ENCODE results near the gene MAP3K8.

The MAP3K8 gene

GRCh38 chr10:30491204-30491915 lies 57.4 kb downstream of the MAP3K8 start:
- DNase-seq = no peak

- no peak for DNase-seq
Observed at GRCh38 chr10:30491916-30492515, 58.0 kb downstream of the MAP3K8 start.

GRCh38 chr10:30493609-30494530 lies 59.9 kb downstream of the MAP3K8 start:
- no peak for DNase-seq

- DNase-seq = no peak
Observed at GRCh38 chr10:30494558-30494957, 60.6 kb downstream of the MAP3K8 start.

- no peak for DNase-seq
Observed at GRCh38 chr10:30495687-30496086, 61.7 kb downstream of the MAP3K8 start.

GRCh38 chr10:30499816-30500215 lies 65.8 kb downstream of the MAP3K8 start:
- DNase-seq = no peak

GRCh38 chr10:30500534-30500933 lies 66.5 kb downstream of the MAP3K8 start:
- DNase-seq = no peak

GRCh38 chr10:30500963-30501504 lies 67.0 kb downstream of the MAP3K8 start:
- DNase-seq = no peak

GRCh38 chr10:30502266-30503060 lies 68.5 kb downstream of the MAP3K8 start:
- DNase-seq = no peak

- DNase-seq = no peak
Observed at GRCh38 chr10:30503700-30504266, 69.8 kb downstream of the MAP3K8 start.

- DNase-seq = no peak
Observed at GRCh38 chr10:30505543-30506298, 71.7 kb downstream of the MAP3K8 start.

GRCh38 chr10:30509508-30509907 lies 75.5 kb downstream of the MAP3K8 start:
- DNase-seq = no peak

GRCh38 chr10:30510184-30510931 lies 76.4 kb downstream of the MAP3K8 start:
- DNase-seq = no peak

GRCh38 chr10:30510932-30511700 lies 77.1 kb downstream of the MAP3K8 start:
- DNase-seq = no peak
